ENCODE measurements around the gene PATJ.

Gene PATJ

GRCh38 chr1:61995641-61996040, 253.4 kb downstream of the PATJ start:
- no peak overlapping the region for H2BK12ac ChIP-seq (ENCODE audit: low read length)
- no peak overlapping the region for H2AFZ ChIP-seq (ENCODE audit: insufficient read depth, low read length, poor library complexity)
- H3K23ac ChIP-seq (ENCODE audit: low read length): no peak overlapping the region
- H3K18ac ChIP-seq (ENCODE audit: low read length): no peak overlapping the region
- no peak overlapping the region for H3K27ac ChIP-seq (ENCODE audit: low read depth, low read length)
- H3K14ac ChIP-seq (ENCODE audit: low read length): no peak overlapping the region
- no peak overlapping the region for H2AK5ac ChIP-seq (ENCODE audit: low read length)
- H3K9me3 ChIP-seq (ENCODE audit: insufficient read depth, low read depth, low read length): no peaks in the 10 kb centered on the region
- no peak overlapping the region for H3K4me2 ChIP-seq (ENCODE audit: low read length)
- no peak overlapping the region for H3K9ac ChIP-seq (ENCODE audit: low read length)
- H4K8ac ChIP-seq (ENCODE audit: low read depth, low read length): no peak overlapping the region
- WGBS (ENCODE audit: extremely low coverage, insufficient coverage, insufficient read length): no CpG with 5 or more reads among the region's 1 CpG
- H3K36me3 ChIP-seq (ENCODE audit: control insufficient read depth in 1 of 2, insufficient read depth in 2 of 2, low read length in 2 of 2): peaks cover 0 to 4% of the 10 kb centered on the region in 2 experiments
- no peaks in the 10 kb centered on the region for H3K27me3 ChIP-seq (ENCODE audit: insufficient read depth, low read length)
- H3K79me1 ChIP-seq (ENCODE audit: low read length): no peaks in the 10 kb centered on the region
- H3K4me3 ChIP-seq (ENCODE audit: low read depth, low read length): no peak overlapping the region
- H4K91ac ChIP-seq (ENCODE audit: low read depth, low read length): no peak overlapping the region
- no peak overlapping the region for H2BK5ac ChIP-seq (ENCODE audit: low read depth, low read length, poor library complexity)
- no peak overlapping the region for H2BK120ac ChIP-seq (ENCODE audit: insufficient read depth, low read length, poor library complexity)
- DNase-seq: no peak
- peaks cover 6 to 7% of the 10 kb centered on the region in 2 experiments for H3K4me1 ChIP-seq (ENCODE audit: control insufficient read depth in 1 of 2, insufficient read depth in 2 of 2, low read length in 2 of 2)
- H4K12ac ChIP-seq (ENCODE audit: low read depth, low read length): no peak overlapping the region
- no peaks in the 10 kb centered on the region for H3K79me2 ChIP-seq (ENCODE audit: control insufficient read depth, insufficient read depth, low read length, poor library complexity)
- H3K4ac ChIP-seq (ENCODE audit: low read depth, low read length): no peak overlapping the region

GRCh38 chr1:61997123-61997522, 254.8 kb downstream of the PATJ start:
- Histone ChIP-seq H3K14ac (ENCODE audit: low read length) (no peak overlapping the region), H2BK5ac (ENCODE audit: low read depth, low read length, poor library complexity) (no peak overlapping the region), H3K18ac (ENCODE audit: low read length) (no peak overlapping the region), H2BK120ac (ENCODE audit: insufficient read depth, low read length, poor library complexity) (no peak overlapping the region), H3K9me3 (ENCODE audit: insufficient read depth, low read depth, low read length) (no peaks in the 10 kb centered on the region), H3K79me2 (ENCODE audit: control insufficient read depth, insufficient read depth, low read length, poor library complexity) (no peaks in the 10 kb centered on the region), H3K27ac (ENCODE audit: low read depth, low read length) (no peak overlapping the region), H3K23ac (ENCODE audit: low read length) (no peak overlapping the region), H3K36me3 (ENCODE audit: control insufficient read depth in 1 of 2, insufficient read depth in 2 of 2, low read length in 2 of 2) (peaks cover 0 to 4% of the 10 kb centered on the region in 2 experiments), H3K79me1 (ENCODE audit: low read length) (no peaks in the 10 kb centered on the region), H2BK12ac (ENCODE audit: low read length) (no peak overlapping the region), H3K27me3 (ENCODE audit: insufficient read depth, low read length) (no peaks in the 10 kb centered on the region), H3K4me3 (ENCODE audit: low read depth, low read length) (no peak overlapping the region), H4K91ac (ENCODE audit: low read depth, low read length) (no peak overlapping the region), H2AFZ (ENCODE audit: insufficient read depth, low read length, poor library complexity) (no peak overlapping the region), H3K9ac (ENCODE audit: low read length) (no peak overlapping the region), H3K4ac (ENCODE audit: low read depth, low read length) (no peak overlapping the region), H2AK5ac (ENCODE audit: low read length) (no peak overlapping the region), H3K4me1 (ENCODE audit: control insufficient read depth in 1 of 2, insufficient read depth in 2 of 2, low read length in 2 of 2) (peaks cover 6 to 7% of the 10 kb centered on the region in 2 experiments), H3K4me2 (ENCODE audit: low read length) (no peak overlapping the region), H4K8ac (ENCODE audit: low read depth, low read length) (no peak overlapping the region), H4K12ac (ENCODE audit: low read depth, low read length) (no peak overlapping the region)
- WGBS (ENCODE audit: extremely low coverage, insufficient coverage, insufficient read length): no CpG with 5 or more reads among the region's 3 CpGs
- DNase-seq: no peak

- no peak overlapping the region for H2BK5ac ChIP-seq (ENCODE audit: low read depth, low read length, poor library complexity)
- H3K4me1 ChIP-seq (ENCODE audit: control insufficient read depth in 1 of 2, insufficient read depth in 2 of 2, low read length in 2 of 2): no peaks in the 10 kb centered on the region
- no peak overlapping the region for H3K18ac ChIP-seq (ENCODE audit: low read length)
- no peak overlapping the region for H4K91ac ChIP-seq (ENCODE audit: low read depth, low read length)
- no peak overlapping the region for H4K12ac ChIP-seq (ENCODE audit: low read depth, low read length)
- H4K8ac ChIP-seq (ENCODE audit: low read depth, low read length): no peak overlapping the region
- no CpG with 5 or more reads among the region's 2 CpGs for WGBS (ENCODE audit: extremely low coverage, insufficient coverage, insufficient read length)
- no peak overlapping the region for H3K23ac ChIP-seq (ENCODE audit: low read length)
- no peaks in the 10 kb centered on the region for H3K36me3 ChIP-seq (ENCODE audit: control insufficient read depth in 1 of 2, insufficient read depth in 2 of 2, low read length in 2 of 2)
- no peak overlapping the region for H3K27ac ChIP-seq (ENCODE audit: low read depth, low read length)
- no peaks in the 10 kb centered on the region for H3K79me1 ChIP-seq (ENCODE audit: low read length)
- no peaks in the 10 kb centered on the region for H3K27me3 ChIP-seq (ENCODE audit: insufficient read depth, low read length)
- H3K4ac ChIP-seq (ENCODE audit: low read depth, low read length): no peak overlapping the region
- H3K4me3 ChIP-seq (ENCODE audit: low read depth, low read length): no peak overlapping the region
- no peak overlapping the region for H2AK5ac ChIP-seq (ENCODE audit: low read length)
- no peak overlapping the region for H3K4me2 ChIP-seq (ENCODE audit: low read length)
- no peak for DNase-seq
- no peak overlapping the region for H3K9ac ChIP-seq (ENCODE audit: low read length)
- no peak overlapping the region for H3K14ac ChIP-seq (ENCODE audit: low read length)
- H3K79me2 ChIP-seq (ENCODE audit: control insufficient read depth, insufficient read depth, low read length, poor library complexity): no peaks in the 10 kb centered on the region
- no peaks in the 10 kb centered on the region for H3K9me3 ChIP-seq (ENCODE audit: insufficient read depth, low read depth, low read length)
- H2AFZ ChIP-seq (ENCODE audit: insufficient read depth, low read length, poor library complexity): no peak overlapping the region
- H2BK120ac ChIP-seq (ENCODE audit: insufficient read depth, low read length, poor library complexity): no peak overlapping the region
- H2BK12ac ChIP-seq (ENCODE audit: low read length): no peak overlapping the region
These were observed 261.5 kb downstream of the PATJ start for GRCh38 chr1:62003777-62004176.

- no peaks in the 10 kb centered on the region for H3K36me3 ChIP-seq (ENCODE audit: control insufficient read depth in 1 of 2, insufficient read depth in 2 of 2, low read length in 2 of 2)
These were observed 264.4 kb downstream of the PATJ start for GRCh38 chr1:62006690-62007089.

More at GRCh38 chr1:62006690-62007089, 264.4 kb downstream of the PATJ start:
- Histone ChIP-seq H3K4me2 (ENCODE audit: low read length) (no peak overlapping the region), H3K4ac (ENCODE audit: low read depth, low read length) (no peak overlapping the region), H3K27me3 (ENCODE audit: insufficient read depth, low read length) (no peaks in the 10 kb centered on the region), H2BK5ac (ENCODE audit: low read depth, low read length, poor library complexity) (no peak overlapping the region), H3K27ac (ENCODE audit: low read depth, low read length) (no peak overlapping the region), H3K79me1 (ENCODE audit: low read length) (no peaks in the 10 kb centered on the region), H3K23ac (ENCODE audit: low read length) (no peak overlapping the region), H4K8ac (ENCODE audit: low read depth, low read length) (no peak overlapping the region), H3K14ac (ENCODE audit: low read length) (no peak overlapping the region), H2BK12ac (ENCODE audit: low read length) (no peak overlapping the region), H4K12ac (ENCODE audit: low read depth, low read length) (no peak overlapping the region), H2BK120ac (ENCODE audit: insufficient read depth, low read length, poor library complexity) (no peak overlapping the region), H3K9ac (ENCODE audit: low read length) (no peak overlapping the region), H3K18ac (ENCODE audit: low read length) (no peak overlapping the region), H4K91ac (ENCODE audit: low read depth, low read length) (no peak overlapping the region), H3K79me2 (ENCODE audit: control insufficient read depth, insufficient read depth, low read length, poor library complexity) (no peaks in the 10 kb centered on the region), H3K4me3 (ENCODE audit: low read depth, low read length) (no peak overlapping the region), H2AK5ac (ENCODE audit: low read length) (no peak overlapping the region), H3K4me1 (ENCODE audit: control insufficient read depth in 1 of 2, insufficient read depth in 2 of 2, low read length in 2 of 2) (no peaks in the 10 kb centered on the region), H3K9me3 (ENCODE audit: insufficient read depth, low read depth, low read length) (no peaks in the 10 kb centered on the region), H2AFZ (ENCODE audit: insufficient read depth, low read length, poor library complexity) (no peak overlapping the region)
- no peak for DNase-seq
- no CpG with 5 or more reads among the region's 2 CpGs for WGBS (ENCODE audit: extremely low coverage, insufficient coverage, insufficient read length)

All from trophoblast cell (in vitro differentiated cells and primary cell).